KOPT-K1 (cell line): ENCODE results near the gene TMEM52.
"Not testable (repeated sequence)": the region's sequence is repeated elsewhere in the genome, so short reads cannot be mapped to it uniquely, and the experiment has no call there.

Experiments
- H3K27ac ChIP-seq: fragments of 200-600 bp; sonication (generic); 2 replicates; pipeline ENCODE4 v1.5.1; 2016; ENCODE audit warnings: antibody characterized with exemption, mild to moderate bottlenecking, low read depth, low read length; ENCODE audit not compliant: poor library complexity, severe bottlenecking
- H3K36me3 ChIP-seq: fragments of 200-600 bp; sonication (generic); 2 replicates; pipeline ENCODE4 v1.5.1; 2017; ENCODE audit warnings: antibody characterized with exemption, mild to moderate bottlenecking, low read length, moderate library complexity; ENCODE audit not compliant: insufficient read depth
- H3K9me3 ChIP-seq: fragments of 200-600 bp; sonication (generic); 2 replicates; pipeline ENCODE4 v1.5.1; 2017; ENCODE audit warnings: antibody characterized with exemption, low read length, mild to moderate bottlenecking; ENCODE audit not compliant: insufficient read depth, poor library complexity, severe bottlenecking

The TMEM52 gene

GRCh38 chr1:1939296-1940122, 20.4 kb upstream of the TMEM52 start:
- H3K36me3 ChIP-seq = no peaks in the 10 kb centered on the region
- peaks cover 1% of the 10 kb centered on the region for H3K9me3 ChIP-seq
- H3K27ac ChIP-seq = no peak overlapping the region

GRCh38 chr1:1938613-1939295, 19.7 kb upstream of the TMEM52 start:
- no peak overlapping the region for H3K27ac ChIP-seq
- no peaks in the 10 kb centered on the region for H3K36me3 ChIP-seq

GRCh38 chr1:1938276-1938573, 19.1 kb upstream of the TMEM52 start:
- peaks cover 10% of the 10 kb centered on the region for H3K9me3 ChIP-seq
- no peaks in the 10 kb centered on the region for H3K36me3 ChIP-seq
- no peak overlapping the region for H3K27ac ChIP-seq

More at GRCh38 chr1:1938613-1939295, 19.7 kb upstream of the TMEM52 start:
- H3K9me3 ChIP-seq = peaks cover 9% of the 10 kb centered on the region

GRCh38 chr1:1937549-1938275, 18.6 kb upstream of the TMEM52 start:
- peaks cover 10% of the 10 kb centered on the region for H3K9me3 ChIP-seq
- no peak overlapping the region for H3K27ac ChIP-seq
- H3K36me3 ChIP-seq = no peaks in the 10 kb centered on the region

- no peaks in the 10 kb centered on the region for H3K36me3 ChIP-seq
- H3K27ac ChIP-seq = no peak overlapping the region
- H3K9me3 ChIP-seq = peaks cover 10% of the 10 kb centered on the region
These were observed 18.0 kb upstream of the TMEM52 start for GRCh38 chr1:1937061-1937460.

- H3K27ac ChIP-seq, H3K36me3 ChIP-seq: not testable (repeated sequence)
- H3K9me3 ChIP-seq = peaks cover 10% of the 10 kb centered on the region
These were observed 15.8 kb upstream of the TMEM52 start for GRCh38 chr1:1934848-1935247.

- peaks cover 10% of the 10 kb centered on the region for H3K9me3 ChIP-seq
- no peaks in the 10 kb centered on the region for H3K36me3 ChIP-seq
- no peak overlapping the region for H3K27ac ChIP-seq
These were observed 10.8 kb upstream of the TMEM52 start for GRCh38 chr1:1929639-1930545.

- H3K9me3 ChIP-seq = peaks cover 6% of the 10 kb centered on the region
- no peak overlapping the region for H3K27ac ChIP-seq
- H3K36me3 ChIP-seq = no peaks in the 10 kb centered on the region
These were observed 10.1 kb upstream of the TMEM52 start for GRCh38 chr1:1929102-1929638.

- Histone ChIP-seq H3K27ac (no peak overlapping the region), H3K36me3 (no peaks in the 10 kb centered on the region), H3K9me3 (no peaks in the 10 kb centered on the region)
These were observed 9.4 kb upstream of the TMEM52 start for GRCh38 chr1:1928231-1929101.

- Histone ChIP-seq H3K9me3 (no peaks in the 10 kb centered on the region), H3K27ac (no peak overlapping the region), H3K36me3 (no peaks in the 10 kb centered on the region)
These were observed 8.7 kb upstream of the TMEM52 start for GRCh38 chr1:1927751-1928150.

GRCh38 chr1:1926886-1927660, 8.0 kb upstream of the TMEM52 start:
- Histone ChIP-seq H3K36me3 (no peaks in the 10 kb centered on the region), H3K9me3 (no peaks in the 10 kb centered on the region), H3K27ac (no peak overlapping the region)

- Histone ChIP-seq H3K9me3 (no peaks in the 10 kb centered on the region), H3K36me3 (no peaks in the 10 kb centered on the region), H3K27ac (no peak overlapping the region)
These were observed 7.3 kb upstream of the TMEM52 start for GRCh38 chr1:1926346-1926811.
